ENCODE measurements around the gene CDH23.

Gene CDH23

GRCh38 chr10:71646592-71647292 is 250.0 kb downstream of the CDH23 start:
- DNase-seq: no peak

GRCh38 chr10:71647526-71648253 is 251.0 kb downstream of the CDH23 start:
- peak; percentile 13 for DNase-seq

- no peak for DNase-seq
These were observed 251.7 kb downstream of the CDH23 start for GRCh38 chr10:71648254-71648932.

GRCh38 chr10:71648933-71649320 is 252.2 kb downstream of the CDH23 start:
- no peak for DNase-seq

- no peak for DNase-seq
These were observed 252.9 kb downstream of the CDH23 start for GRCh38 chr10:71649631-71650030.

- no peak for DNase-seq
These were observed 253.7 kb downstream of the CDH23 start for GRCh38 chr10:71650397-71650796.

- no peak for DNase-seq
These were observed 254.7 kb downstream of the CDH23 start for GRCh38 chr10:71651428-71651827.

GRCh38 chr10:71651928-71652327 is 255.2 kb downstream of the CDH23 start:
- no peak for DNase-seq

- DNase-seq: no peak
These were observed 256.3 kb downstream of the CDH23 start for GRCh38 chr10:71653044-71653443.

GRCh38 chr10:71656220-71656619 is 259.5 kb downstream of the CDH23 start:
- no peak for DNase-seq

GRCh38 chr10:71657604-71658466 is 261.1 kb downstream of the CDH23 start:
- no peak for DNase-seq

GRCh38 chr10:71658467-71658745 is 261.7 kb downstream of the CDH23 start:
- no peak for DNase-seq

GRCh38 chr10:71659111-71659634 is 262.5 kb downstream of the CDH23 start:
- no peak for DNase-seq

- DNase-seq: no peak
These were observed 263.0 kb downstream of the CDH23 start for GRCh38 chr10:71659737-71660136.

- no peak for DNase-seq
These were observed 263.6 kb downstream of the CDH23 start for GRCh38 chr10:71660313-71660712.

GRCh38 chr10:71661060-71661622 is 264.4 kb downstream of the CDH23 start:
- no peak for DNase-seq

GRCh38 chr10:71661779-71662336 is 265.1 kb downstream of the CDH23 start:
- DNase-seq: no peak

- no peak for DNase-seq
These were observed 266.6 kb downstream of the CDH23 start for GRCh38 chr10:71663311-71663710.

- DNase-seq: no peak
These were observed 267.9 kb downstream of the CDH23 start for GRCh38 chr10:71664585-71664984.

GRCh38 chr10:71665456-71665855 is 268.7 kb downstream of the CDH23 start:
- DNase-seq: no peak

GRCh38 chr10:71666639-71667386 is 270.1 kb downstream of the CDH23 start:
- no peak for DNase-seq

- no peak for DNase-seq
These were observed 270.6 kb downstream of the CDH23 start for GRCh38 chr10:71667387-71667752.

All from NCI-H524 treated with DMSO at 0.1 percent for 48 hours (cell line).